Measurements from ENCODE around the gene SBNO1.
"Not testable (repeated sequence)": the region's sequence is repeated elsewhere in the genome, so short reads cannot be mapped to it uniquely, and the experiment has no call there.

The SBNO1 gene

GRCh38 chr12:123387508-123388176 is 23.0 kb upstream of the SBNO1 start:
- TF ChIP-seq CTCF (IDR thresholded peaks at IDR 0.05; ENCODE audit: low read depth, low read length, poor library complexity, severe bottlenecking): no peak
- TF ChIP-seq EZH2phosphoT487 (IDR thresholded peaks at IDR 0.05; ENCODE audit: borderline replicate concordance, low read length): no peak
- Histone ChIP-seq H3F3A (ENCODE audit: control insufficient read depth, insufficient read depth) (peaks cover 3% of the 10 kb centered on the region; the same call in 1 of the 2 replicates), H3K27me3 (ENCODE audit: control insufficient read depth, low read length) (no peaks in the 10 kb centered on the region; the same call in 1 of the 2 replicates), H4K20me1 (ENCODE audit: control insufficient read depth, insufficient read depth, low read depth, low read length) (0 out of 2 replicates have a peak, but pooled peaks cover 3% of the 10 kb centered on the region), H3K4me1 (ENCODE audit: control insufficient read depth, low read length) (peaks cover 33% of the 10 kb centered on the region), H3K27ac (ENCODE audit: low read depth, low read length) (peak overlapping the region; percentile 35), H3K9me2 (replicated peaks; ENCODE audit: control insufficient read depth, low read length) (no peaks in the 10 kb centered on the region), H3K4me2 (ENCODE audit: low read length) (peak overlapping the region; percentile 80), H3K9me3 (ENCODE audit: control insufficient read depth, insufficient read depth, low read length) (no peaks in the 10 kb centered on the region), H3K4me3 (ENCODE audit: low read length) (peak overlapping the region; percentile 73), H3K79me2 (ENCODE audit: control insufficient read depth, low read length) (peaks cover 76% of the 10 kb centered on the region), H3K36me3 (ENCODE audit: control insufficient read depth, low read length) (peaks cover 32% of the 10 kb centered on the region)

- not testable (repeated sequence) for H3K27me3 ChIP-seq (ENCODE audit: control insufficient read depth, low read length); H3K27ac ChIP-seq (ENCODE audit: low read depth, low read length); H3K4me3 ChIP-seq (ENCODE audit: low read length); H3K9me2 ChIP-seq (replicated peaks; ENCODE audit: control insufficient read depth, low read length); H4K20me1 ChIP-seq (ENCODE audit: control insufficient read depth, insufficient read depth, low read depth, low read length); H3K9me3 ChIP-seq (ENCODE audit: control insufficient read depth, insufficient read depth, low read length); H3F3A ChIP-seq (ENCODE audit: control insufficient read depth, insufficient read depth)
- Histone ChIP-seq H3K79me2 (ENCODE audit: control insufficient read depth, low read length) (peaks cover 55% of the 10 kb centered on the region), H3K4me1 (ENCODE audit: control insufficient read depth, low read length) (peaks cover 26% of the 10 kb centered on the region), H3K36me3 (ENCODE audit: control insufficient read depth, low read length) (peaks cover 11% of the 10 kb centered on the region), H3K4me2 (ENCODE audit: low read length) (peak overlapping the region; percentile 99)
These were observed 20.9 kb upstream of the SBNO1 start for GRCh38 chr12:123385536-123385935.

- Histone ChIP-seq H3K4me1 (ENCODE audit: control insufficient read depth, low read length) (peaks cover 21% of the 10 kb centered on the region), H3K36me3 (ENCODE audit: control insufficient read depth, low read length) (peaks cover 5% of the 10 kb centered on the region), H3K27me3 (ENCODE audit: control insufficient read depth, low read length) (no peaks in the 10 kb centered on the region; the same call in 1 of the 2 replicates), H3K9me3 (ENCODE audit: control insufficient read depth, insufficient read depth, low read length) (no peaks in the 10 kb centered on the region), H3K4me3 (ENCODE audit: low read length) (peak overlapping the region; percentile 100), H3K4me2 (ENCODE audit: low read length) (peak overlapping the region; percentile 99), H3K9me2 (replicated peaks; ENCODE audit: control insufficient read depth, low read length) (no peaks in the 10 kb centered on the region), H3K27ac (ENCODE audit: low read depth, low read length) (no peak overlapping the region), H4K20me1 (ENCODE audit: control insufficient read depth, insufficient read depth, low read depth, low read length) (no peaks in the 10 kb centered on the region), H3F3A (ENCODE audit: control insufficient read depth, insufficient read depth) (peaks cover 3% of the 10 kb centered on the region), H3K79me2 (ENCODE audit: control insufficient read depth, low read length) (peaks cover 49% of the 10 kb centered on the region)
- TF ChIP-seq EZH2phosphoT487 (IDR thresholded peaks at IDR 0.05; ENCODE audit: borderline replicate concordance, low read length) (no peak), CTCF (IDR thresholded peaks at IDR 0.05; ENCODE audit: low read depth, low read length, poor library complexity, severe bottlenecking) (no peak)
These were observed 20.3 kb upstream of the SBNO1 start for GRCh38 chr12:123384994-123385376.

GRCh38 chr12:123384318-123384993 is 19.8 kb upstream of the SBNO1 start:
- Histone ChIP-seq H3K4me1 (ENCODE audit: control insufficient read depth, low read length) (peaks cover 18% of the 10 kb centered on the region), H3K36me3 (ENCODE audit: control insufficient read depth, low read length) (no peaks in the 10 kb centered on the region; the same call in 1 of the 2 replicates), H3K27me3 (ENCODE audit: control insufficient read depth, low read length) (no peaks in the 10 kb centered on the region; the same call in 1 of the 2 replicates), H3K27ac (ENCODE audit: low read depth, low read length) (peak overlapping the region; percentile 49; the same call in 1 of the 2 replicates), H4K20me1 (ENCODE audit: control insufficient read depth, insufficient read depth, low read depth, low read length) (no peaks in the 10 kb centered on the region), H3K4me3 (ENCODE audit: low read length) (peak overlapping the region; percentile 100), H3K79me2 (ENCODE audit: control insufficient read depth, low read length) (peaks cover 44% of the 10 kb centered on the region), H3K4me2 (ENCODE audit: low read length) (peak overlapping the region; percentile 99), H3K9me2 (replicated peaks; ENCODE audit: control insufficient read depth, low read length) (no peaks in the 10 kb centered on the region), H3F3A (ENCODE audit: control insufficient read depth, insufficient read depth) (peaks cover 3% of the 10 kb centered on the region), H3K9me3 (ENCODE audit: control insufficient read depth, insufficient read depth, low read length) (no peaks in the 10 kb centered on the region)
- no peak for TF ChIP-seq EZH2phosphoT487 (IDR thresholded peaks at IDR 0.05; ENCODE audit: borderline replicate concordance, low read length)
- TF ChIP-seq CTCF (IDR thresholded peaks at IDR 0.05; ENCODE audit: low read depth, low read length, poor library complexity, severe bottlenecking): peak; percentile 25

Data from DOHH2 (cell line).